Stimulated activated CD4-positive, alpha-beta T cell treated with anti-CD3 and anti-CD28 coated beads, Interleukin-1b, Interleukin-23, amount 100 ng/mL, for 1 hour (primary cell): ENCODE results near the gene CABS1.

Source experiments
- DNase-seq, 2 donors: peaks; one replicate each; pipeline ENCODE4 v3.0.0-alpha.2; 2020; ENCODE audit warnings: low read depth in 2 of 2

CABS1 gene

GRCh38 chr4:70334681-70335080, at the start of gene CABS1:
TSS of gene CABS1 (plus strand) at chr4:70334981. CDS start at chr4:70335040, 59 bp downstream.
- no peak for DNase-seq

- no peak for DNase-seq
These were observed 46.1 kb upstream of the CABS1 start for GRCh38 chr4:70288651-70289050.

GRCh38 chr4:70291341-70291740, 43.4 kb upstream of the CABS1 start:
- DNase-seq, result no peak

GRCh38 chr4:70297576-70297975, 37.2 kb upstream of the CABS1 start:
- DNase-seq, result no peak

GRCh38 chr4:70298051-70298450, 36.7 kb upstream of the CABS1 start:
- no peak for DNase-seq

- DNase-seq, result no peak
These were observed 35.1 kb upstream of the CABS1 start for GRCh38 chr4:70299643-70300042.

- DNase-seq, result no peak
These were observed 34.6 kb upstream of the CABS1 start for GRCh38 chr4:70300215-70300614.

- no peak for DNase-seq
These were observed 31.7 kb upstream of the CABS1 start for GRCh38 chr4:70303090-70303489.

- DNase-seq, result no peak
These were observed 29.2 kb upstream of the CABS1 start for GRCh38 chr4:70305601-70306000.

- DNase-seq, result no peak
These were observed 28.7 kb upstream of the CABS1 start for GRCh38 chr4:70306076-70306475.

GRCh38 chr4:70313736-70314135, 21.0 kb upstream of the CABS1 start:
- DNase-seq, result no peak

- DNase-seq, result no peak
These were observed 18.9 kb upstream of the CABS1 start for GRCh38 chr4:70315928-70316327.

- DNase-seq, result no peak
These were observed 8.7 kb upstream of the CABS1 start for GRCh38 chr4:70326052-70326451.

- no peak for DNase-seq
These were observed 1.3 kb downstream of the CABS1 start for GRCh38 chr4:70336043-70336442.

GRCh38 chr4:70337886-70338420, 3.2 kb downstream of the CABS1 start:
- no peak for DNase-seq

GRCh38 chr4:70356185-70356584, 21.4 kb downstream of the CABS1 start:
- DNase-seq, result no peak

GRCh38 chr4:70359115-70359661, 24.4 kb downstream of the CABS1 start:
- DNase-seq, result no peak

GRCh38 chr4:70360460-70360859, 25.7 kb downstream of the CABS1 start, which contains the start of gene SMR3A:
TSS of gene SMR3A (plus strand) at chr4:70360760. CDS start at chr4:70362116, 1,356 bp downstream.
- DNase-seq, result no peak

- DNase-seq, result no peak
These were observed 29.2 kb downstream of the CABS1 start for GRCh38 chr4:70364002-70364401.

GRCh38 chr4:70365479-70365878, 30.7 kb downstream of the CABS1 start:
- DNase-seq, result no peak

- no peak for DNase-seq
These were observed 33.0 kb downstream of the CABS1 start for GRCh38 chr4:70367813-70368212.

GRCh38 chr4:70371987-70372386, 37.2 kb downstream of the CABS1 start:
- no peak for DNase-seq

GRCh38 chr4:70372760-70373159, 38.0 kb downstream of the CABS1 start:
- no peak for DNase-seq

- no peak for DNase-seq
These were observed 45.8 kb downstream of the CABS1 start for GRCh38 chr4:70380578-70380977.
